ENCODE results near the gene CNTROB. TPM values are rescaled to one million over a fixed set of nuclear protein-coding genes. Genes with fewer than 3 reads are reported as not detected.

CNTROB gene
- total and polyA plus RNA-seq, 2 of the 4 experiments (the other 2 are of a cell fraction) = 12.7 to 26.4 TPM

GRCh38 chr17:7911116-7911515, 20.9 kb upstream of the CNTROB start:
- intact Hi-C loops (cut with micrococcal nuclease) = no loop called here
- no peak overlapping the region for H2AFZ ChIP-seq (replicated peaks; ENCODE audit: low read length, poor library complexity)
- H2AK9ac ChIP-seq (replicated peaks; ENCODE audit: low read depth, low read length, poor library complexity) = no peak overlapping the region
- H3K23ac ChIP-seq (ENCODE audit: low read depth, low read length) = no peak overlapping the region
- no peaks in the 10 kb centered on the region for H3K79me1 ChIP-seq (ENCODE audit: low read depth in 1 of 2, low read length in 2 of 2)
- H3K9me1 ChIP-seq (ENCODE audit: insufficient read depth, low read length) = no peaks in the 10 kb centered on the region
- H3K9ac ChIP-seq (ENCODE audit: low read depth, low read length) = no peak overlapping the region
- H4K8ac ChIP-seq (ENCODE audit: low read depth in 2 of 2, low read length in 2 of 2) = no peak overlapping the region
- POLR2A ChIA-PET (ENCODE audit: unreplicated experiment) = no interaction called here
- no peak overlapping the region for H4K91ac ChIP-seq (ENCODE audit: insufficient read depth, low read depth, low read length)
- H4K5ac ChIP-seq (ENCODE audit: low read depth, low read length) = no peak overlapping the region
- no peak overlapping the region for H3K27ac ChIP-seq (ENCODE audit: insufficient read depth, low read length)
- H3K14ac ChIP-seq (replicated peaks; ENCODE audit: low read depth, low read length) = no peak overlapping the region
- TF ChIP-seq MAFK (IDR thresholded peaks at IDR 0.05; ENCODE audit: low read depth, low read length) = no peak
- TF ChIP-seq CHD1 (IDR thresholded peaks at IDR 0.05; ENCODE audit: low read depth, low read length) = no peak
- no peak overlapping the region for H3K4ac ChIP-seq (ENCODE audit: low read depth, low read length)
- peaks cover 2% of the 10 kb centered on the region; the same call in 1 of the 2 replicates for H4K20me1 ChIP-seq (ENCODE audit: insufficient read depth, low read length)
- no TSS peak for BruUV-seq (replicated peaks)
- no peaks in the 10 kb centered on the region for H3K9me3 ChIP-seq (ENCODE audit: control insufficient read depth, insufficient read depth, low read length)
- ATAC-seq (ENCODE audit: low read depth) = no peak
- H3K4me2 ChIP-seq (ENCODE audit: low read depth, low read length) = no peak overlapping the region
- H2BK20ac ChIP-seq (ENCODE audit: low read depth, low read length) = no peak overlapping the region
- H3K4me3 ChIP-seq (ENCODE audit: insufficient read depth, low read depth, low read length) = no peak overlapping the region
- peaks cover 3% of the 10 kb centered on the region for H3K4me1 ChIP-seq (ENCODE audit: control insufficient read depth, insufficient read depth, low read length)
- peaks cover 59% of the 10 kb centered on the region for H3K36me3 ChIP-seq (ENCODE audit: control insufficient read depth, insufficient read depth, low read length)
- H3K18ac ChIP-seq (ENCODE audit: low read depth, low read length) = no peak overlapping the region
- H2BK15ac ChIP-seq (ENCODE audit: low read depth, low read length) = no peak overlapping the region
- DNase-seq = no peak
- WGBS, 2 experiments (ENCODE audit: extremely low coverage in 2 of 2, insufficient read length in 1 of 2) = no CpG with 5 or more reads among the region's 9 CpGs
- no peak overlapping the region for H2BK5ac ChIP-seq (ENCODE audit: low read depth, low read length, poor library complexity, severe bottlenecking)
- CTCF ChIA-PET = interaction anchor here (1.2 to 1.3 kb wide), 2 partner anchors 10 to 72 kb away, joined by 3 to 4 read pairs; no protein-coding TSS in a partner anchor
- no peaks in the 10 kb centered on the region for H3K27me3 ChIP-seq (ENCODE audit: control insufficient read depth, insufficient read depth, low read length)
- in situ Hi-C loops (cut with MboI; ENCODE audit: low sequenced_read_pairs) = loop anchor here (5.0 to 10.0 kb wide), 2 partner anchors 76 to 134 kb away; no protein-coding TSS in a partner anchor
- H2AK5ac ChIP-seq (ENCODE audit: low read depth, low read length) = no peak overlapping the region
- dilution Hi-C loops (cut with HindIII; ENCODE audit: low sequenced_read_pairs, unreplicated experiment) = no loop called here
- no peak overlapping the region for H2BK120ac ChIP-seq (ENCODE audit: low read depth, low read length)
- H3K56ac ChIP-seq (ENCODE audit: extremely low read depth, insufficient read depth, low read length) = no peak overlapping the region
